Kidney glomerular epithelial cell (primary cell): Measurements from ENCODE around the gene CAPN7.

Experiments used
- DNase-seq: peaks from one replicate; lab custom pipeline; 2025; lab: John Stamatoyannopoulos, UW

The CAPN7 gene

GRCh38 chr3:15246186-15246585 is 40.1 kb downstream of the CAPN7 start:
- no peak for DNase-seq

- DNase-seq, result no peak
Observed at GRCh38 chr3:15253023-15253697, 47.1 kb downstream of the CAPN7 start.

DNA sequence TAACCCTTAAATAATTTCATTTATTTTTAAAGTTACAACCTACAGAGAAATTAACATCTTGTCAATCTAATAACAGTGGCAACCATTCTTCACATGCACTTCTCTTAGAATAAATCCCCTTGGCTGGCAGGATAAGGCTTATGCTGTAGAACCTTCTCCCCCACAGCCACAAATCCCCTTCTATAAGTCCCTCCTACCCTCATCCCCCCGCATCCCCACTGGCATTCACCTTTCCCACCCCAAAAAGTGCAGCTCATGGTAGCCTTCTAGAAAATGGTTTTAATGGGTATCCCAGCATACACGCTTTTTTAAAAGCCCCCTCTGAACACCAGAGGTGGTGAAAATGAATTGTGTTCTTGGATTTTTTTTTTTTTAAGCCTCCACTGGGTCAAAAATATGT is 49.2 kb downstream of the CAPN7 start:
- no peak for DNase-seq

DNA sequence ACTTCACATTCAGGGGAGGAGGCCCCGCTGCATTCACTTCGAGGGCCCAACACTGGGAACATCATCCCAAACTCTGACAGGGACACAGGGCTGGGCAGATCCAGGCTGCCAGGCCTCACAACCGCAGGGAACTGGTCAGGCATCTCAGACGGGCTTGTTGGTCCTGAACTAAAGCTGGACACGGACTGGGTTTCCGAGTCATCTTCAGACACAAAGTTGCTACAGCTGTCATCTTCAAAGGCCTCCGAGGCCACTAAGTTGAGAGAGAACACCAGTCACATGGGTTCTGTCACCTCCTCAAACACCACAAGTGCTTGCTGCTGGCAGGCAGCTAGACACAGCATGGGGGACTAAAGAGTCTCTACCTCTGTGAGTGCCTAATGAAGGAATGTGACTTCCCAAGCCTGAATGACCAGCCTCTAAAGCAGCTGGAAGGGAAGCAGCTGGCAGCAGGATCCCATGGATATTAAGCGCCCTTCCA is 50.9 kb downstream of the CAPN7 start:
- no peak for DNase-seq

- DNase-seq, result no peak
Observed at GRCh38 chr3:15258720-15259119, 52.7 kb downstream of the CAPN7 start.

- no peak for DNase-seq
Observed at GRCh38 chr3:15260531-15260930, 54.5 kb downstream of the CAPN7 start.

DNA sequence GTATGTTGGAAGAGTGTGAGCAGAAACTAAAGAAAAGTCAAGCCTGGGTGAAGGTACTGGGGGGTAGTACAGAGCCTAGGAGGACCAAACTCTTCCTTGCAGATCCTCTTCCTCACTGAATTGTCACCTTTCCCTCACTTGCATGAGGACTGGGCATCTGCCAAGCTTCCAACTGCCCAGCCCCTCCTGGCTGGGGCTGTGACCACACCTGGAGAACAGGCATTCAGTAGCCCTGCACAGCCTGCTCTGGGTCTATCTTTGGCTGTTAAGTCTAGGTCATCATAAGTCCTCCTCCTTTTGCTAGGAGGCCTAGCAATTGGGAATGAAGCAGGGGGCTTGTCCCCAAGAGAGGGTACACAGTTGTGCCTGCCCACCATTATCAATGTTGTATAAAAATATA is 55.2 kb downstream of the CAPN7 start:
- DNase-seq, result no peak

DNA sequence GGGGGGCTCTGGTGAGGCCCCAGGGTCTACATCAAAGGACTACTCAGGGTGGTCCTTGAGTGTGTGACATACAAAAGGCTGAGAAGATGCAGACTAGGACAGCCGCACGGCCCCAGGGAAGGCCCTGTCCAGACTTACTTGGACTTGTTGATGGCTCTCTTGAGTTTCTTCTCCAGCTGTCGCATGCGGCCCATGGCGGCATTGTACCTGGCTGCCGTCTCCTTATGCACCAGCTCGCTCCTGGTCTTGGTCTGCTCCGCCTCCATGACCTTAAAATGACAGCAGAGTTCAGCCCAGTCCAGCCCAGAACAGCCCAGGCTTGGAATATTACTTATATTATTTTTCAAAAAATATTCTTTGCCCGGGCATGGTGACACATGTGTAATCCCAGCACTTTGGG is 56.0 kb downstream of the CAPN7 start:
- DNase-seq, result no peak

DNA sequence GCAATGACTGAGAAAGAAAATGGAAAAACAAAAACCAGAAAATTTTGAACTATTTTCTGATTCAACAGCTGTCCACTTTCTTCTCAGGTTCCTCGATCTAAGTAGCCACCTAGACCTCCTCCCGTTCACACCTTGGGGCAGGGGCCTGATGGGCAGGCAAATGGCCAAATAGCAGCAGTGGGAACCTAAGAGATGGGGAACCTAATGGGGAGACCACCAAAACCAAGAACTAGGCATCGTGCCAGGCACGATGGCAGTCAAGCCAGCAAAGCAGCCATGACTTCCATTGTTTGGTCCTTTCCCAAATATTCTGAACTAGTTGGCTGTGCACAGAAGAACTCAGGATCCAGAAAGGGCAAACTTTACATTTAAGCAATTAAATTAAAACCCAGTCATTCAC is 57.1 kb downstream of the CAPN7 start:
- no peak for DNase-seq

- DNase-seq, result no peak
Observed at GRCh38 chr3:15263926-15264325, 57.9 kb downstream of the CAPN7 start.

DNA sequence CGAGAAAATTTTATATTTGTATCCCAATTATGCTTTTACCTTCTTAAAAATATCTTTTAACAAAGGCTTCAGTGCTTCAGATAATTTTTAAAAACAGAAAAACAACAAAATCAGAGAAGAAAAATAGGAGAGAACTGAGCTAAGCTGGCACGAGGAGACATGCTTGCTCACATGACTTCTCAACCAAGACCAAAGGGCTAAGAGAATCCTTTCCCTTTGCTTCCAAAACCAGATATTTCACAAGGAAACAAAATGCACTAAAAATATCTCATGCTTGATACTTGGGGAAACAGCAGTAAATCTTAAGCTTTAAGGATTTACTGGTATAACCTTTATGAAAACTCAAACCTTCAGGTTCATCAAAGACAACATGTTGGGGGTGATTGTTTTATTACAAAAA is 58.4 kb downstream of the CAPN7 start:
- no peak for DNase-seq

DNA sequence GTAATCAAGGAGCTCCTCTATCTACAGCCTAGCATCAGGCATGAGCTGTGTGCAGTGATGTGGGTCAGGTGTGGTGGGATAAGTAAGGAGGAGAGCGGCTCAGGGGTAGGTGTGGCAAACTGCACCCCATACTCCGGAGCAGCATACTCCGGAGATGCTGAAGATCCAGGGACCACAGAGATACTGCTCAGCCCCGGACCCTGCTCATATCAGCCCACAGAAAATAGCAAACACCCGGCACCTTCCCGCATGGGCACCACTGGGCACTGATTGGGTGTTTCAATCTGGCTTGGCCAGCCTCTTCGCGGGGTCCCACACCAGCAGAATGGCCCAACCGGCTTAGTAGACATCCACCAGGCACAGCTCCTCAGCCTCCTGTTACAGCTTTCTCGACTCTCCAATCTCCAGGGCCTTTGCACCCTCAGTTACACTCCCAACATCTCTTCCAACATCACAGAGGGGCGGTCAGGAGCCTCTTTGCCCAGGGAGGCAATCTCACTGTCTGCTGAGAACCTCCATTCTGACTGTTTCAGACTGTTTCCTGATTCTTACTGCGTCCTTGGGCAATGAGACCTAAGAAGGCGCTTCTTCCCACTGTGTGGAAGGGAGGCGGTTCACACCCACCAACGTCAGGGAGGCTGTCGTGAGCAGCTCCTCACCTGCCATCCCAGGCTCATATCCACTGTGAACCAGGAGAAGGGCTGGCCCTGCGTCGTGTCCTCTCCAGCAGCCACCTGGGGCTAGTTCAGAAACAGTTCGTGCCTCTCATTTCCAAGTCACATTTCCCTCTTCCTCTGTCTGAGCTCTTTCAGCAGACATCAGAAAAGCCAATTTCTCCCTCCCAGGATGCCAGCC is 59.8 kb downstream of the CAPN7 start:
- DNase-seq, result no peak

GRCh38 chr3:15266510-15267376 is 60.7 kb downstream of the CAPN7 start:
- DNase-seq, result no peak

- no peak for DNase-seq
Observed at GRCh38 chr3:15267502-15267901, 61.5 kb downstream of the CAPN7 start.

GRCh38 chr3:15268033-15268631 is 62.1 kb downstream of the CAPN7 start:
- DNase-seq, result peak; percentile 79

- DNase-seq, result peak; percentile 91
Observed at GRCh38 chr3:15269091-15269989, 63.3 kb downstream of the CAPN7 start.

DNA sequence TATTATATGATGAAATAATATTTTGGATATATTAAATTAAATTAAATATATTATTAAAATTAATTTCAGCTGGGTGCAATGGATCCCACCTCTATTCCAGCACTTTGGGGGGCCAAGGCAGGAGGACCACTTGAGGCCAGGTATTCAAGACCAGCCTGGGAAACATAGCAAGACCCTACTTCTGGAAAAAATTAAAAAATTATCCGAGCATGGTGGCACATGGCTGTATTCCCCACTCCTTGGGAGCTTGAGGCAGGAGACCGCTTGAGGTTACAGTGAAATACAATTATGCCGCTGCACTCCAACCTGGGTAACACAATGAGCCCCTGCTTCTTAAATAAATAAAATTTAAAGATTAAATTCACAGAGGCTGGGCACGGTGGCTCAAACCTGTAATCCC is 65.0 kb downstream of the CAPN7 start:
- DNase-seq, result no peak

DNA sequence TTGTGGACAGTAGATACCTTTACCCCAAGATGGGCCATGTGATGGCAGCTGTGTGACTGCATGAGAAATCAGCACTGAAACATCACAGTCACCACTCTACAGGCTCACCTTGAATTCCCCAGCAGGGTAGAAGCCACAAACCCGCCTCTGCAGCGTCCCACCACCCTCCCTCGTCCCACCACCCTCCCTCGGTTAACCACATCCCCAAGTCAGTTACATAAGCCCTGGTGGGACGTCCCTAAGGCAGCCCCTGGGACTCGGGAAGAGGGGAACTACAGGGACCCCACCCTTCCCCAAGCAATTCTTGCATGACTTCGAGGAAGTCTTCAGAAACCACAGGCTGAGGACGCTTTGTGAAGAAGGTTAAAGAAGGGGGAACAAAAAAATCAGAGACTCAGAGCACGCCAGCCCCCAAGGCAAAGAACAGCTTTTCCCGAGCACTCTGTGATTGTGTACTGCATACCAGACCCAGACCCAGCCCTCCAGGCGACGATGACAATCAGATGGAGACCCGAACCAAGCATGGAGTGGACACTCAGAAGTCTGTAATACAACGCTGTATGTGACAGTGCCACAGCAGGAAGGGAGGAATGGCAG is 65.8 kb downstream of the CAPN7 start:
- no peak for DNase-seq

GRCh38 chr3:15272426-15273196 is 66.6 kb downstream of the CAPN7 start:
- DNase-seq, result no peak

GRCh38 chr3:15273227-15273626 is 67.2 kb downstream of the CAPN7 start:
- no peak for DNase-seq
